ENCODE results near the gene NXN. TPM values are rescaled to one million over a fixed set of nuclear protein-coding genes. Genes with fewer than 3 reads are reported as not detected.

The NXN gene
- total RNA-seq, 2 donors from 2014 or later = 124 to 201 TPM

DNA sequence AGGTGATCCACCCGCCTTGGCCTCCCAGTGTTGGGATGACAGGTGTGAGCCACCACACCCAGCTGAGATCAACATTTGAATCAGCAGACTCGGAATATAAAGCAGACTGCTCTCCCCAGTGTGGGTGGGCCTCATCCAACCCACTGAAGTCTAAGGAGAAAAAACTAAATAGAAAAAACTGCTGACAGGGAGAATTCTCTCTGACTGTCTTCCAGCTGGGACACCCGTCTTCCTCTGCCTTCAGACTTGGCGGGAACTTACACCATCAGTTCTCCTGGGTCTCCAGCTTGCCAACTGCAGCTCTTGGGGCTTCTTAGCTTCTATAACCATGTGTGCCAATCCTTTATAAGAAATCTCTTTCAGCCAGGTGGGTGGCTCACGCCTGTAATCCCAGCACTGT, 106.7 kb downstream of the NXN start:
- H3K27me3 ChIP-seq (ENCODE audit: control insufficient read depth, insufficient read depth, low read length, poor library complexity, severe bottlenecking) = no peaks in the 10 kb centered on the region
- Mint-ChIP-seq H3K27ac (no peak overlapping the region), H3K27me3 (ENCODE audit: insufficient read depth) (no peaks in the 10 kb centered on the region), H3K36me3 (ENCODE audit: low read depth) (peaks cover 31% of the 10 kb centered on the region), H3K4me1 (peaks cover 23% of the 10 kb centered on the region), H3K9me3 (no peaks in the 10 kb centered on the region), H3K4me3 (no peak overlapping the region)
- H3K9me3 ChIP-seq (ENCODE audit: control insufficient read depth, low read length) = peaks cover 8% of the 10 kb centered on the region
- H3K27ac ChIP-seq (ENCODE audit: low read depth, low read length) = no peak overlapping the region
- no peak overlapping the region for H3K9ac ChIP-seq (ENCODE audit: extremely low read depth, low read length, poor library complexity, severe bottlenecking)
- H3K36me3 ChIP-seq (ENCODE audit: control insufficient read depth, insufficient read depth, low read length) = peaks cover 55% of the 10 kb centered on the region
- 95 to 96% methylated on average over 4 to 5 of the region's 5 CpGs for WGBS, 2 experiments (ENCODE audit: insufficient coverage in 1 of 2, insufficient read length in 1 of 2)
- DNase-seq = no peak
- no peak overlapping the region for H3K4me3 ChIP-seq (ENCODE audit: low read length)
- no peaks in the 10 kb centered on the region for H3K4me1 ChIP-seq (ENCODE audit: control insufficient read depth, insufficient read depth, low read length)
- TF ChIP-seq, protein P1, sequence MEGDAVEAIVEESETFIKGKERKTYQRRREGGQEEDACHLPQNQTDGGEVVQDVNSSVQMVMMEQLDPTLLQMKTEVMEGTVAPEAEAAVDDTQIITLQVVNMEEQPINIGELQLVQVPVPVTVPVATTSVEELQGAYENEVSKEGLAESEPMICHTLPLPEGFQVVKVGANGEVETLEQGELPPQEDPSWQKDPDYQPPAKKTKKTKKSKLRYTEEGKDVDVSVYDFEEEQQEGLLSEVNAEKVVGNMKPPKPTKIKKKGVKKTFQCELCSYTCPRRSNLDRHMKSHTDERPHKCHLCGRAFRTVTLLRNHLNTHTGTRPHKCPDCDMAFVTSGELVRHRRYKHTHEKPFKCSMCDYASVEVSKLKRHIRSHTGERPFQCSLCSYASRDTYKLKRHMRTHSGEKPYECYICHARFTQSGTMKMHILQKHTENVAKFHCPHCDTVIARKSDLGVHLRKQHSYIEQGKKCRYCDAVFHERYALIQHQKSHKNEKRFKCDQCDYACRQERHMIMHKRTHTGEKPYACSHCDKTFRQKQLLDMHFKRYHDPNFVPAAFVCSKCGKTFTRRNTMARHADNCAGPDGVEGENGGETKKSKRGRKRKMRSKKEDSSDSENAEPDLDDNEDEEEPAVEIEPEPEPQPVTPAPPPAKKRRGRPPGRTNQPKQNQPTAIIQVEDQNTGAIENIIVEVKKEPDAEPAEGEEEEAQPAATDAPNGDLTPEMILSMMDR (conservative IDR thresholded peaks at IDR 0.05) = no peak

DNA sequence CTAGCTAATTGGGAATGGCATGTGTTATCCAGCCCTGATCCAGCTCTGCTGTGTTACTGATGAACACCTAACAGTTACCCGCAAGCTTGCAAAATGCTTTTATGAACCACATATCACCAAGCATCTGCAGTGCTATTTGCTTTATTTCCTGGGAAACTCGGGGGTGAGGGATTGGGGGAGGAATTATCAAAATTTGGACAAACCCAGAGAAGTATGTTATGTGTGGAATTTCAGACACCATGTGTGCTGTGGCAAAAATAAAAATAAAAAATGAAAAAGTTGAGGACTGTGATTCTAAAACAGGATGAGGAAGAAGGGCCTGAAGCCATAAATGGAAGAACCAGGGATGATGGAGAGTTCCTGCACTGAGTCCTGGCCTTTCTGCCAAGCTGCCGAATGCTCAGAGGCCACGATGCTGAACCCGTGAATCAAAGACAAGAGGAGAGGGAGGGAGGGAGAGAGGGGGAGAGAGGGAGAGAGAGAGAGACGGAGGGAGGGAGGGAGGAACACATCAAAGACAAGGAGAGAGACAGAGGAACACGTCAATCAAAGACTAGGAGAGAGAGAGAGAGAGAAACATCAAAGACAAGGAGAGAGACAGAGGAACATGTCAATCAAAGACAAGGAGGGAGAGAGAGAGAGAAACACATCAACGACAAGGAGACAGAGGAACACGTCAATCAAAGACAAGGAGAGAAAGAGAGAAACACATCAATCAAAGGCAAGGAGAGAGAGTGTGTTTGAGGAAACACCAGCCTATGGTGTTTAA, 107.6 kb downstream of the NXN start:
- Histone ChIP-seq H3K27ac (ENCODE audit: low read depth, low read length) (no peak overlapping the region), H3K4me3 (ENCODE audit: low read length) (no peak overlapping the region), H3K9ac (ENCODE audit: extremely low read depth, low read length, poor library complexity, severe bottlenecking) (no peak overlapping the region), H3K4me1 (ENCODE audit: control insufficient read depth, insufficient read depth, low read length) (no peaks in the 10 kb centered on the region), H3K9me3 (ENCODE audit: control insufficient read depth, low read length) (peaks cover 8% of the 10 kb centered on the region), H3K36me3 (ENCODE audit: control insufficient read depth, insufficient read depth, low read length) (peaks cover 52% of the 10 kb centered on the region), H3K27me3 (ENCODE audit: control insufficient read depth, insufficient read depth, low read length, poor library complexity, severe bottlenecking) (no peaks in the 10 kb centered on the region)
- Mint-ChIP-seq H3K9me3 (no peaks in the 10 kb centered on the region), H3K36me3 (ENCODE audit: low read depth) (peaks cover 29% of the 10 kb centered on the region), H3K4me3 (no peak overlapping the region), H3K27ac (no peak overlapping the region), H3K27me3 (ENCODE audit: insufficient read depth) (no peaks in the 10 kb centered on the region), H3K4me1 (peaks cover 18% of the 10 kb centered on the region)
- TF ChIP-seq, protein P1 (conservative IDR thresholded peaks at IDR 0.05) = no peak
- WGBS, 2 experiments (ENCODE audit: insufficient coverage in 1 of 2, insufficient read length in 1 of 2) = 84 to 94% methylated on average over 5 to 9 of the region's 9 CpGs
- DNase-seq = no peak

DNA sequence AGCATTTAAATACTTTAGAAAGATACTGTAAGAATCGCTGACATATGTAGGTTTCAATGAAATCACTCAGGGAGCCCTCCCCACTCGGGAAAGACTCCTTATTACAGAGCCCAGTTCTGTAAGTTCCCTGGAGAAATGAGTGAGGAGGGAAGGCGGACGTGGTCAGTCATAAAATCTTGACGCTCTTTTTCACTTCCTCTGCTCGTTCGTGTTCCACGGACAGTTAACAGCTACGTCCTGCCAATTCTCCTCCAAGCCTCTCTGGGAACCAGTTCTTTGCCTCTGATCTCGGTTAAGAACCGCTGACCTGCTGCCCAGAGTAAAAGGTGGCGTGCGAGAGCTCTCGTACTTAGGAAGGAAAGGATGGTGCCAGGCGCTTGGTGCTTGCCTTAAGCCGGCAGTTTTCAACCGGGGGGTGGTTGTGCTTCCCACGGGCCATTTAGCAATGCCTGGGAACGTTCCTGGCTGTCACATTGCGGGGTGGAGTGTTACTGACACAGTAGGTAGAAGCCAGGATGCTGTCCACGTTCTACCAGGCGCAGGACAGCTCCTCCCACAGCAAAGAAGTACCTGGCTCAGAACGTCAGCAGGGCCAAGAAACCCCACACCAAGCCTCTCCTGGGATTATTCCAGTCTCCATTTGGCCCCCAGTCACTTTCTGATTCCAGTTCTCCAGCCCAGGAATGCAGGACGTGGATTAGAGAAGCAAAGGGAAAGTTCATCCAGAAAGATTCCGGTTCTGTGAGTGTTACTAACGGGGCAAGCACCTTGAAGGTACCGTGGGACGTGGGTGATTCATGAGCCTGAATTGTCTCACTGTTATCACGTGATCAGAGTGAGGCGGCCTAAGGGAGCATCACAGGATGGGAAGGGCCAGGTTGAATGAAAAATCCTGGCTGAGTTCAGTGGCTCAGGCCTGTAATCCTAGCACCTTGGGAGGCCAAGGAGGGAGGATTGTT, 109.7 kb downstream of the NXN start:
- no peaks in the 10 kb centered on the region for H3K27me3 Mint-ChIP-seq (ENCODE audit: insufficient read depth)
- H3K9me3 Mint-ChIP-seq = no peaks in the 10 kb centered on the region
- H3K4me3 Mint-ChIP-seq = no peak overlapping the region
- TF ChIP-seq, protein P1 (conservative IDR thresholded peaks at IDR 0.05) = no peak
- Histone ChIP-seq H3K9ac (ENCODE audit: extremely low read depth, low read length, poor library complexity, severe bottlenecking) (no peak overlapping the region), H3K27ac (ENCODE audit: low read depth, low read length) (no peak overlapping the region), H3K4me3 (ENCODE audit: low read length) (no peak overlapping the region), H3K27me3 (ENCODE audit: control insufficient read depth, insufficient read depth, low read length, poor library complexity, severe bottlenecking) (no peaks in the 10 kb centered on the region), H3K36me3 (ENCODE audit: control insufficient read depth, insufficient read depth, low read length) (peaks cover 72% of the 10 kb centered on the region), H3K9me3 (ENCODE audit: control insufficient read depth, low read length) (peaks cover 8% of the 10 kb centered on the region), H3K4me1 (ENCODE audit: control insufficient read depth, insufficient read depth, low read length) (no peaks in the 10 kb centered on the region)
- H3K4me1 Mint-ChIP-seq = peaks cover 14% of the 10 kb centered on the region
- 90 to 92% methylated on average over 29 to 30 of the region's 30 CpGs for WGBS, 2 experiments (ENCODE audit: insufficient coverage in 1 of 2, insufficient read length in 1 of 2)
- H3K27ac Mint-ChIP-seq = peak overlapping the region; percentile 59
- H3K36me3 Mint-ChIP-seq (ENCODE audit: low read depth) = peaks cover 43% of the 10 kb centered on the region
- peak; percentile 67 for DNase-seq
